Keratinocyte (primary cell): Measurements from ENCODE around the gene AKR1B1. TPM values are rescaled to one million over a fixed set of nuclear protein-coding genes. Genes with fewer than 3 reads are reported as not detected.
A peak's percentile ranks its signal among the peaks of the same experiment; 100 is the strongest.

Experiments
- DNase-seq: peaks from one replicate; pipeline ENCODE4 v3.0.0-alpha.2; 2011; ENCODE audit warnings: low read depth, missing footprints, low spot score
- FAIRE-seq: peaks from 2 replicates; lab custom pipeline; 2011; peaks lifted over from hg19 to GRCh38; lab: Jason Lieb, UNC
- H2AFZ ChIP-seq: 2 replicates; pipeline ENCODE4 v1.6.0; 2012; ENCODE audit warnings: low read length, control low read depth, inconsistent platforms; ENCODE audit not compliant: control insufficient read depth
- H3K27ac ChIP-seq: 2 replicates; pipeline ENCODE4 v1.5.1; 2011; ENCODE audit warnings: low read length; ENCODE audit not compliant: control insufficient read depth, insufficient read depth
- H3K27me3 ChIP-seq: 3 replicates; pipeline ENCODE4 v1.6.0; 2011; ENCODE audit warnings: low read length; ENCODE audit not compliant: control insufficient read depth, insufficient read depth; ENCODE audit errors: extremely low read depth
- H3K36me3 ChIP-seq, 2 experiments: 2 replicates in 1 of 2; 3 replicates in 1 of 2; pipeline ENCODE4 v1.5.1; 2011; ENCODE audit warnings: low read length in 2 of 2, mild to moderate bottlenecking in 1 of 2; ENCODE audit not compliant: control insufficient read depth in 2 of 2, insufficient read depth in 2 of 2; ENCODE audit errors: extremely low read depth in 1 of 2
- H3K4me1 ChIP-seq: 3 replicates; pipeline ENCODE4 v1.5.1; 2011; ENCODE audit warnings: low read length; ENCODE audit not compliant: control insufficient read depth, insufficient read depth; ENCODE audit errors: extremely low read depth
- H3K4me2 ChIP-seq: 3 replicates; pipeline ENCODE4 v1.6.0; 2011; ENCODE audit warnings: low read depth, low read length; ENCODE audit not compliant: control insufficient read depth, insufficient read depth; ENCODE audit errors: extremely low read depth
- H3K4me3 ChIP-seq, 3 experiments: fragments of 200-600 bp in 1 of 3; sonication (generic) in 1 of 3; 2 replicates in 2 of 3; 3 replicates in 1 of 3; pipeline ENCODE4 v1.5.1; 2011 to 2016; ENCODE audit warnings: low read length in 3 of 3, mild to moderate bottlenecking in 3 of 3, control low read depth in 2 of 3, inconsistent platforms in 1 of 3, low read depth in 1 of 3, mixed read lengths in 1 of 3, mixed run types in 1 of 3, moderate library complexity in 1 of 3; ENCODE audit not compliant: control insufficient read depth in 2 of 3, insufficient read depth in 2 of 3; ENCODE audit errors: extremely low read depth in 1 of 3
- H3K79me2 ChIP-seq: 2 replicates; pipeline ENCODE4 v1.6.0; 2012; ENCODE audit warnings: low read length; ENCODE audit not compliant: control insufficient read depth, insufficient read depth
- H3K9ac ChIP-seq: 3 replicates; pipeline ENCODE4 v1.6.0; 2011; ENCODE audit warnings: low read length; ENCODE audit not compliant: control insufficient read depth, insufficient read depth; ENCODE audit errors: extremely low read depth
- H3K9me1 ChIP-seq: 3 replicates; pipeline ENCODE4 v1.6.0; 2011; ENCODE audit warnings: low read length; ENCODE audit not compliant: control insufficient read depth, insufficient read depth; ENCODE audit errors: extremely low read depth
- H3K9me3 ChIP-seq: 2 replicates; pipeline ENCODE4 v1.5.1; 2012; ENCODE audit warnings: low read depth, low read length; ENCODE audit not compliant: control insufficient read depth
- H4K20me1 ChIP-seq: 3 replicates; pipeline ENCODE4 v1.6.0; 2011; ENCODE audit warnings: low read length; ENCODE audit not compliant: control insufficient read depth, insufficient read depth; ENCODE audit errors: extremely low read depth
- CTCF ChIP-seq, 3 experiments: IDR thresholded peaks in 1 of 3; conservative IDR thresholded peaks in 1 of 3; optimal IDR thresholded peaks in 1 of 3; 2 replicates in 2 of 3; 3 replicates in 1 of 3; pipeline versions ENCODE3 to v1.5.1; 2011; ENCODE audit warnings: low read length in 3 of 3, mild to moderate bottlenecking in 3 of 3, moderate library complexity in 2 of 3, control low read depth in 1 of 3, inconsistent platforms in 1 of 3; ENCODE audit not compliant: insufficient read depth in 2 of 3; ENCODE audit errors: extremely low read depth in 1 of 3
- EZH2 ChIP-seq: IDR thresholded peaks from one replicate; pipeline ENCODE4 v1.6.1; 2012; ENCODE audit warnings: inconsistent platforms, mild to moderate bottlenecking, low read length, moderate library complexity
- dilution Hi-C: fragments of 300-500 bp; cut with MboI; formaldehyde crosslinking; loops from one replicate; pipeline ENCODE4 v1.7.0; 2020; ENCODE audit warnings: low sequenced_read_pairs; ENCODE audit not compliant: extremely low pct_ligation_motif_present
- polyA plus RNA-seq, 5 experiments: library from polyadenylated mRNA; depleted of rRNA in 3 of 5; stranded (reverse) in 3 of 5; stranded (forward) in 1 of 5; unstranded in 1 of 5; fragments of >200 nt; gene quantifications; 1 replicate in 1 of 5; 2 replicates in 3 of 5; 3 replicates in 1 of 5; pipeline versions ENCODE4 v1.2.1 to v1.2.3, GENCODE V29; 2011 to 2012; ENCODE audit warnings: missing spikeins in 2 of 5, low read depth in 1 of 5, low replicate concordance in 1 of 5

AKR1B1 gene
- polyA plus RNA-seq, 1 donor (not counting 4 experiments of a cell fraction or from before 2014, with no cell fraction given): 139 TPM

DNA sequence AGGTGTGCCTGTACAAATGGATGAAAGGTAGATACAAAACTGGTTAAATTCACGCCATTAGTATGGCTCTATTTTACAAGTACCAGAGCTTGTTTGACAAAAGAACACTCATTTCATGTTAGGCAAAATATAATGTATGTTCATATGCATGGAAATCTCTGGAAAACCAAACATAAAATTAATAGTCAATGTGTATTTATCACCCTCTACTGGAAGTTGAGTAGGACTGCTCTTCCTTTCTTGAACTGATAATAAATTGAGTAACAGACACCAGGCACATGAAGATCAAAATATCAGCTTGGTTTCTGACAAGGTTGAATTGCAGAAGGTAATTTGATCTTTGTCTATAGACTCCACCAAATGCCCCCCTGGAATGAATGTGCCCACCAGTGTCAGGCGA, 19.8 kb upstream of the AKR1B1 start:
- H3K9ac ChIP-seq: no peak overlapping the region
- H3K36me3 ChIP-seq: no peaks in the 10 kb centered on the region
- H3K27ac ChIP-seq: no peak overlapping the region
- dilution Hi-C loops: no loop called here
- H3K9me1 ChIP-seq: no peaks in the 10 kb centered on the region
- TF ChIP-seq CTCF (optimal IDR thresholded peaks at IDR 0.05 in 1 of 3, IDR thresholded peaks at IDR 0.05 in 1 of 3, conservative IDR thresholded peaks at IDR 0.05 in 1 of 3; ENCODE audit: extremely low read depth in 1 of 3, insufficient read depth in 2 of 3, low read length in 3 of 3): peak in 2 of 3 experiments; percentile 18 to 29
- no peak for TF ChIP-seq EZH2
- H3K4me1 ChIP-seq: peaks cover 8% of the 10 kb centered on the region
- FAIRE-seq: no peak
- no peak for DNase-seq
- no peak overlapping the region for H3K4me2 ChIP-seq
- H4K20me1 ChIP-seq: no peaks in the 10 kb centered on the region
- no peaks in the 10 kb centered on the region for H3K79me2 ChIP-seq
- no peak overlapping the region for H2AFZ ChIP-seq
- no peak overlapping the region for H3K4me3 ChIP-seq
- no peaks in the 10 kb centered on the region for H3K9me3 ChIP-seq
- no peaks in the 10 kb centered on the region for H3K27me3 ChIP-seq

DNA sequence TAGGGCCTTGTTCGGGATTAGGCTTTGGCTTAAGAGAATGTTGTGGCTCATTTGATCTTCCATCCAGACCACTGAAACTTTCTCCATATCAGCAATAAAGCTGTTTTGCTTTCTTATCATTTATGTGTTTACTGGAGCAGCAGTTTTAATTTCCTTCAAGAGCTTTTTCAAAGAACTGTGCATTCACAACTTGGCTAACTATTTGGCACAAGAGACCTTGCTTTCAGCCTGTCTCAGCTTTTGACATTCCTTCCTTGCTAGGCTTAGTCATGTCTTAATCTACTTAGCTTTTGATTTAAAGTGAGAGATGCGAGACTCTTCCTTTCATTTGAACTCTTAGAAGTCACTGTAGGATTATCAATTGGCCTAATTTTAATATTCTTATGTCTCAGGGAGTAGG, 19.1 kb upstream of the AKR1B1 start:
- H3K36me3 ChIP-seq: no peaks in the 10 kb centered on the region
- H3K9ac ChIP-seq: no peak overlapping the region
- no peaks in the 10 kb centered on the region for H3K9me1 ChIP-seq
- TF ChIP-seq CTCF (optimal IDR thresholded peaks at IDR 0.05 in 1 of 3, IDR thresholded peaks at IDR 0.05 in 1 of 3, conservative IDR thresholded peaks at IDR 0.05 in 1 of 3; ENCODE audit: extremely low read depth in 1 of 3, insufficient read depth in 2 of 3, low read length in 3 of 3): no peak
- no peak for TF ChIP-seq EZH2
- H3K27ac ChIP-seq: no peak overlapping the region
- no peaks in the 10 kb centered on the region for H3K79me2 ChIP-seq
- H3K4me3 ChIP-seq: no peak overlapping the region
- peaks cover 8% of the 10 kb centered on the region for H3K4me1 ChIP-seq
- H3K9me3 ChIP-seq: no peaks in the 10 kb centered on the region
- FAIRE-seq: no peak
- H2AFZ ChIP-seq: no peak overlapping the region
- dilution Hi-C loops: no loop called here
- no peaks in the 10 kb centered on the region for H3K27me3 ChIP-seq
- H4K20me1 ChIP-seq: no peaks in the 10 kb centered on the region
- no peak for DNase-seq
- H3K4me2 ChIP-seq: no peak overlapping the region
